A549 (cell line): ENCODE results near the gene C15orf39. TPM values are rescaled to one million over a fixed set of nuclear protein-coding genes. Genes with fewer than 3 reads are reported as not detected.
"Not testable (repeated sequence)": the region's sequence is repeated elsewhere in the genome, so short reads cannot be mapped to it uniquely, and the experiment has no call there.

Experiments used
- ATAC-seq, 2 experiments: fragments of 200-7000 bp in 1 of 2; fragments of >200 bp in 1 of 2; cut with Nextera tagmentation in 1 of 2; cut with Tn5 transposase in 1 of 2; 3 replicates each; pipeline versions ENCODE4 v1.8.0 to v1.9.1; 2018 to 2020; ENCODE audit warnings: mild to moderate bottlenecking in 1 of 2, moderate library complexity in 1 of 2
- CTCF ChIA-PET: fragments of 300-600 bp; sonication (Branson Sonifier 250); formaldehyde crosslinking; extraction: SDS; loops from one replicate; lab custom pipeline; 2021; ENCODE audit warnings: antibody characterized with exemption, inconsistent platforms; lab: Yijun Ruan, JAX
- POLR2A ChIA-PET: fragments of 350-600 bp; formaldehyde crosslinking; extraction: SDS; loops from one replicate; lab custom pipeline; 2021; ENCODE audit warnings: antibody characterized with exemption, inconsistent platforms; lab: Yijun Ruan, JAX
- DNase-seq, 2 experiments: peaks; one replicate each; pipeline versions ENCODE4 v3.0.0 to v3.0.0-alpha.2; 2011 to 2016; ENCODE audit warnings: low read depth in 1 of 2, low spot score in 1 of 2
- FAIRE-seq: peaks from 2 replicates; lab custom pipeline; 2011; peaks lifted over from hg19 to GRCh38; lab: Jason Lieb, UNC
- H3K27ac ChIP-seq, 2 experiments: fragments of >200 bp; sonication (Bioruptor Twin); formaldehyde crosslinking; 3 replicates each; pipeline ENCODE4 v1.5.1; 2016 to 2017
- H3K4me1 ChIP-seq: fragments of >200 bp; sonication (Bioruptor Twin); formaldehyde crosslinking; 3 replicates; pipeline ENCODE4 v1.6.1; 2016
- H3K4me2 ChIP-seq: fragments of >200 bp; sonication (Bioruptor Twin); formaldehyde crosslinking; 3 replicates; pipeline ENCODE4 v1.6.1; 2016
- H3K4me3 ChIP-seq: fragments of >200 bp; sonication (Bioruptor Twin); formaldehyde crosslinking; 3 replicates; pipeline ENCODE4 v1.5.1; 2016
- H3K9me3 ChIP-seq: fragments of >200 bp; sonication (Bioruptor Twin); formaldehyde crosslinking; 3 replicates; pipeline ENCODE4 v1.6.1; 2016
- BHLHE40 ChIP-seq: IDR thresholded peaks from 2 replicates; pipeline ENCODE4 v1.6.1; 2012; ENCODE audit warnings: low read depth, low read length, inconsistent platforms
- CHD2 ChIP-seq: fragments of 150-350 bp; IDR thresholded peaks from 2 replicates; pipeline ENCODE4 v1.6.1; 2014; ENCODE audit warnings: low read length; ENCODE audit not compliant: partially characterized antibody
- CHD4 ChIP-seq: fragments of 200-600 bp; sonication (generic); IDR thresholded peaks from 2 replicates; pipeline ENCODE4 v1.6.1; 2016; ENCODE audit warnings: antibody characterized with exemption, mild to moderate bottlenecking, borderline replicate concordance
- CTCF ChIP-seq: fragments of >200 bp; sonication (Bioruptor Twin); formaldehyde crosslinking; IDR thresholded peaks from 3 replicates; pipeline ENCODE4 v1.5.1; 2016
- EHMT2 ChIP-seq: fragments of 200-600 bp; sonication (generic); IDR thresholded peaks from 2 replicates; pipeline ENCODE4 v1.6.1; 2016; ENCODE audit warnings: antibody characterized with exemption, low read depth, mild to moderate bottlenecking, moderate library complexity
- EP300 ChIP-seq, 2 experiments: fragments of >200 bp; sonication (Bioruptor Twin); formaldehyde crosslinking; IDR thresholded peaks; 2 replicates in 1 of 2; 3 replicates in 1 of 2; pipeline ENCODE4 v1.6.1; 2016 to 2017
- HMGXB4 ChIP-seq: fragments of 250-450 bp; sonication (Bioruptor Pico); IDR thresholded peaks from 2 replicates; pipeline ENCODE4 v1.5.0; 2021; ENCODE audit warnings: mild to moderate bottlenecking, moderate library complexity, borderline replicate concordance
- HOXB13 ChIP-seq: fragments of 250-450 bp; sonication (Bioruptor Pico); IDR thresholded peaks from 2 replicates; pipeline ENCODE4 v1.5.0; 2020; ENCODE audit warnings: low read depth, mild to moderate bottlenecking, moderate library complexity
- JUN ChIP-seq, 2 experiments: fragments of >200 bp; sonication (Bioruptor Twin); formaldehyde crosslinking; IDR thresholded peaks; 2 replicates in 1 of 2; 3 replicates in 1 of 2; pipeline ENCODE4 v1.6.1; 2016 to 2017
- MAFK ChIP-seq: fragments of 450-650 bp; IDR thresholded peaks from 2 replicates; pipeline ENCODE4 v1.6.1; 2014; ENCODE audit not compliant: partially characterized antibody
- NFE2L2 ChIP-seq: fragments of 150-350 bp; conservative IDR thresholded peaks from 2 replicates; pipeline ENCODE4 v1.6.1; 2014; ENCODE audit warnings: low read length
- NPAS2 ChIP-seq: fragments of 250-450 bp; sonication (Bioruptor Pico); IDR thresholded peaks from 2 replicates; pipeline ENCODE4 v1.8.0; 2022; ENCODE audit warnings: mild to moderate bottlenecking, moderate library complexity, borderline replicate concordance
- POLR2A ChIP-seq: IDR thresholded peaks from 2 replicates; pipeline ENCODE4 v1.6.1; 2012; ENCODE audit warnings: mild to moderate bottlenecking, low read length
- POLR2AphosphoS2 ChIP-seq: conservative IDR thresholded peaks from 2 replicates; pipeline ENCODE4 v1.6.1; 2012; ENCODE audit warnings: low read length, improper control_type of control experiment, inconsistent platforms
- RAD21 ChIP-seq, 2 experiments: fragments of >200 bp in 1 of 2; sonication (Bioruptor Twin) in 1 of 2; formaldehyde crosslinking in 1 of 2; IDR thresholded peaks in 1 of 2; conservative IDR thresholded peaks in 1 of 2; 2 replicates in 1 of 2; 3 replicates in 1 of 2; pipeline ENCODE4 v1.6.1; 2012 to 2018; ENCODE audit warnings: inconsistent platforms in 1 of 2
- RCOR1 ChIP-seq: fragments of 150-350 bp; IDR thresholded peaks from 2 replicates; pipeline ENCODE4 v1.6.1; 2014; ENCODE audit warnings: antibody characterized with exemption, low read length, low read depth
- RFX5 ChIP-seq: fragments of 450-650 bp; IDR thresholded peaks from 2 replicates; pipeline ENCODE4 v1.7.1; 2014; ENCODE audit warnings: antibody characterized with exemption, mild to moderate bottlenecking, moderate library complexity
- RNF2 ChIP-seq: fragments of 200-600 bp; sonication (generic); IDR thresholded peaks from 2 replicates; pipeline ENCODE4 v1.6.1; 2016; ENCODE audit warnings: low read depth, mild to moderate bottlenecking, antibody characterized with exemption, moderate library complexity, borderline replicate concordance
- SMC3 ChIP-seq: fragments of >200 bp; sonication (Bioruptor Twin); formaldehyde crosslinking; IDR thresholded peaks from 3 replicates; pipeline ENCODE4 v1.6.1; 2018; ENCODE audit warnings: inconsistent platforms
- SREBF2 ChIP-seq: fragments of 450-650 bp; IDR thresholded peaks from 2 replicates; pipeline ENCODE4 v1.6.1; 2014; ENCODE audit warnings: mild to moderate bottlenecking, moderate library complexity
- TP53 ChIP-seq: fragments of 250-450 bp; sonication (Bioruptor Pico); IDR thresholded peaks from 2 replicates; pipeline ENCODE4 v1.5.0; 2021; ENCODE audit warnings: mild to moderate bottlenecking, moderate library complexity
- ZC3H11A ChIP-seq: fragments of 450-650 bp; IDR thresholded peaks from 2 replicates; pipeline ENCODE4 v1.6.1; 2014; ENCODE audit warnings: antibody characterized with exemption, mild to moderate bottlenecking
- ZFP36 ChIP-seq: fragments of 450-650 bp; IDR thresholded peaks from 2 replicates; pipeline ENCODE4 v1.6.1; 2014; ENCODE audit warnings: borderline replicate concordance; ENCODE audit not compliant: partially characterized antibody
- ZNF302 ChIP-seq: fragments of 250-450 bp; sonication (Bioruptor Pico); IDR thresholded peaks from 2 replicates; pipeline ENCODE4 v1.9.0; 2021; ENCODE audit warnings: inconsistent platforms, mild to moderate bottlenecking, moderate library complexity
- WGBS: methylation state at CpG from one replicate; pipeline ENCODE4 v1.1.6; 2017; ENCODE audit errors: missing lambda C conversion rate; 5-methylcytosine and 5-hydroxymethylcytosine counted together
- polyA plus RNA-seq, 4 experiments: library from polyadenylated mRNA; depleted of rRNA in 3 of 4; stranded (reverse); fragments of >200 nt; fragmentation: RNase III in 1 of 4; extraction: RNeasy Plus Mini Kit Qiagen cat#74134 plus additional on column Dnase treatment in 1 of 4; gene quantifications; 2 replicates in 3 of 4; 3 replicates in 1 of 4; pipeline ENCODE4 v1.2.3, GENCODE V29; 2011 to 2017
- TF ChIP-seq, protein P1 (sequence below): fragments of >200 bp; sonication (Bioruptor Twin); formaldehyde crosslinking; IDR thresholded peaks from 2 replicates; pipeline ENCODE4 v1.6.1; 2016
- TF ChIP-seq, protein P2 (sequence below): IDR thresholded peaks from 2 replicates; pipeline ENCODE4 v1.6.1; 2012
- TF ChIP-seq, protein P3 (sequence below): IDR thresholded peaks from 2 replicates; pipeline ENCODE4 v1.6.1; 2012; ENCODE audit warnings: low read depth, borderline replicate concordance

Gene C15orf39
- polyA plus RNA-seq, 2 of the 4 experiments (the other 2 are of a cell fraction), result 5.7 to 16.7 TPM

- WGBS, result 72% methylated on average over 11 of the region's 11 CpGs
- no peaks in the 10 kb centered on the region for H3K9me3 ChIP-seq
- TF ChIP-seq RNF2 (no peak), NPAS2 (CRISPR knock-in tag) (no peak), POLR2A (no peak), SREBF2 (no peak), RAD21 (conservative IDR thresholded peaks at IDR 0.05 in 1 of 2, IDR thresholded peaks at IDR 0.05 in 1 of 2) (no peak), CHD2 (no peak), TP53 (CRISPR knock-in tag) (no peak), SMC3 (no peak), EP300 (IDR thresholded peaks at IDR 0.05) (no peak), CHD4 (no peak), RCOR1 (no peak)
- TF ChIP-seq, protein P1, sequence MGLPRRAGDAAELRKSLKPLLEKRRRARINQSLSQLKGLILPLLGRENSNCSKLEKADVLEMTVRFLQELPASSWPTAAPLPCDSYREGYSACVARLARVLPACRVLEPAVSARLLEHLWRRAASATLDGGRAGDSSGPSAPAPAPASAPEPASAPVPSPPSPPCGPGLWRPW, result no peak
- TF ChIP-seq, all 56 proteins: peak for 0
- Histone ChIP-seq H3K4me3 (no peak overlapping the region), H3K27ac (no peak overlapping the region), H3K4me1 (no peaks in the 10 kb centered on the region), H3K4me2 (no peak overlapping the region)
- DNase-seq (no peak), ATAC-seq (no peak), FAIRE-seq (no peak)
- ChIA-PET CTCF (interaction anchor here (1.0 kb wide), 1 partner anchor 70 kb away, joined by 4 read pairs; no protein-coding TSS in a partner anchor), POLR2A (no interaction called here)
Observed at GRCh38 chr15:75237316-75237982, 35.8 kb downstream of the C15orf39 start.

DNA sequence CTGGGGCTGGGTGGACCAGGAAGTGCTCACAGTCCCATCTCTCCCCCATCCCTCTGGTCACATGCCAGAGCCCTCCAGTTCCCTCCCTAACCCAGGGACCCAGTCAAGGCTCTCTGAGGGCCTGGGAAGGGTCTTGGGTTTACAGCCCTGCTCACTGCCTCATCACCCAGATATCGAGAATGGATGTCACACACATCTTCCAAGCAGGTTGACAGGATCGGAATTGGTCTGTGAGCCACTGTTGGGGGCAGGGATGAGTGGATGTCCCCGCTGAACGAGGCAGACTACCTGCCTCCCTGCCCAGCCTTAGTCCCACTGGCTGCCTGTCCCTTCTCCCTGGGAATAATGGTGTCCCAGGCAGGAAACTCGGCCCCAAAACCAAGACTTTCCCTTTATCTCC lies 36.5 kb downstream of the C15orf39 start:
- Histone ChIP-seq H3K4me1 (no peaks in the 10 kb centered on the region), H3K4me3 (no peak overlapping the region), H3K27ac (no peak overlapping the region), H3K9me3 (no peaks in the 10 kb centered on the region), H3K4me2 (no peak overlapping the region)
- CTCF ChIA-PET, result interaction anchor here (1.0 to 1.1 kb wide), 3 partner anchors 69 to 209 kb away, joined by 4 read pairs; no protein-coding TSS in a partner anchor
- no peak for FAIRE-seq
- DNase-seq, result no peak
- TF ChIP-seq ZC3H11A, result no peak
- no peak for TF ChIP-seq TP53 (CRISPR knock-in tag)
- no peak for TF ChIP-seq RCOR1
- TF ChIP-seq ZNF302 (CRISPR knock-in tag), result no peak
- no peak for TF ChIP-seq RFX5
- TF ChIP-seq ZFP36, result no peak
- TF ChIP-seq JUN (IDR thresholded peaks at IDR 0.05), result no peak
- no peak for TF ChIP-seq BHLHE40
- no peak for TF ChIP-seq POLR2AphosphoS2
- TF ChIP-seq EP300 (IDR thresholded peaks at IDR 0.05), result no peak
- TF ChIP-seq CTCF, result no peak
- no peak for TF ChIP-seq HOXB13
- no peak for TF ChIP-seq NFE2L2
- TF ChIP-seq, protein P1, result no peak
- TF ChIP-seq HMGXB4, result no peak
- TF ChIP-seq EHMT2, result no peak
- no peak for TF ChIP-seq MAFK
- TF ChIP-seq, protein P2, sequence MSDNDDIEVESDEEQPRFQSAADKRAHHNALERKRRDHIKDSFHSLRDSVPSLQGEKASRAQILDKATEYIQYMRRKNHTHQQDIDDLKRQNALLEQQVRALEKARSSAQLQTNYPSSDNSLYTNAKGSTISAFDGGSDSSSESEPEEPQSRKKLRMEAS, result no peak
- TF ChIP-seq, protein P3, sequence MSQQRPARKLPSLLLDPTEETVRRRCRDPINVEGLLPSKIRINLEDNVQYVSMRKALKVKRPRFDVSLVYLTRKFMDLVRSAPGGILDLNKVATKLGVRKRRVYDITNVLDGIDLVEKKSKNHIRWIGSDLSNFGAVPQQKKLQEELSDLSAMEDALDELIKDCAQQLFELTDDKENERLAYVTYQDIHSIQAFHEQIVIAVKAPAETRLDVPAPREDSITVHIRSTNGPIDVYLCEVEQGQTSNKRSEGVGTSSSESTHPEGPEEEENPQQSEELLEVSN, result no peak
- no peak for ATAC-seq
- POLR2A ChIA-PET, result no interaction called here
- WGBS, result 56% methylated on average over 5 of the region's 5 CpGs

GRCh38 chr15:75245741-75246140 lies 44.1 kb downstream of the C15orf39 start:
- whole genome bisulfite sequencing, result 76% methylated on average over 1 of the region's 1 CpG
- ATAC-seq, H3K27ac ChIP-seq, DNase-seq, H3K4me1 ChIP-seq, H3K4me3 ChIP-seq, POLR2A ChIA-PET, FAIRE-seq, H3K9me3 ChIP-seq, H3K4me2 ChIP-seq: not testable (repeated sequence)
- CTCF ChIA-PET, result interaction anchor here (1.0 to 1.1 kb wide), 2 partner anchors 41 to 216 kb away, joined by 4 to 5 read pairs; no protein-coding TSS in a partner anchor

GRCh38 chr15:75248991-75249390 lies 47.3 kb downstream of the C15orf39 start:
- FAIRE-seq, H3K4me2 ChIP-seq, H3K27ac ChIP-seq, H3K9me3 ChIP-seq, POLR2A ChIA-PET, H3K4me1 ChIP-seq, ATAC-seq, DNase-seq, H3K4me3 ChIP-seq: not testable (repeated sequence)
- CTCF ChIA-PET, result interaction anchor here (1.0 kb wide), 1 partner anchor 8 kb away, joined by 3 read pairs; no protein-coding TSS in a partner anchor
- 49% methylated on average over 6 of the region's 6 CpGs for WGBS
